Activated CD4-positive, alpha-beta T cell treated with anti-CD3 and anti-CD28 coated beads, Interleukin-2, amount 10 ng/mL, durations not matched to agents 7 days and 5 days (primary cell): ENCODE results near the gene SH2D5. TPM values are rescaled to one million over a fixed set of nuclear protein-coding genes. Genes with fewer than 3 reads are reported as not detected.

Source experiments
- CTCF ChIA-PET: fragments of 350-600 bp; sonication (Branson Sonifier 250); formaldehyde crosslinking; loops from one replicate; lab custom pipeline; 2021; ENCODE audit warnings: antibody characterized with exemption; lab: Charles Lee
- POLR2A ChIA-PET: fragments of 350-600 bp; sonication (Branson Sonifier 250); formaldehyde crosslinking; loops from one replicate; lab custom pipeline; 2021; ENCODE audit warnings: antibody characterized with exemption; lab: Charles Lee
- DNase-seq: peaks from one replicate; pipeline ENCODE4 v3.0.0-alpha.2; 2020
- H3K27ac Mint-ChIP-seq: one replicate; pipeline ENCODE4 v1.8.0; 2021; ENCODE audit warnings: mild to moderate bottlenecking, moderate library complexity, mixed read lengths
- H3K27me3 Mint-ChIP-seq: one replicate; pipeline ENCODE4 v1.8.0; 2021; ENCODE audit warnings: mixed read lengths
- H3K36me3 Mint-ChIP-seq: one replicate; pipeline ENCODE4 v1.8.0; 2021; ENCODE audit warnings: low read depth, mixed read lengths
- H3K4me1 Mint-ChIP-seq: one replicate; pipeline ENCODE4 v1.8.0; 2021; ENCODE audit warnings: mixed read lengths
- H3K4me3 Mint-ChIP-seq: one replicate; pipeline ENCODE4 v1.8.0; 2021; ENCODE audit warnings: mild to moderate bottlenecking, moderate library complexity, mixed read lengths
- H3K9me3 Mint-ChIP-seq: one replicate; pipeline ENCODE4 v1.8.0; 2021; ENCODE audit warnings: mixed read lengths
- total RNA-seq, 2 experiments: library from RNA; stranded (reverse); gene quantifications; one replicate each; pipeline ENCODE4 v1.2.3, GENCODE V29; 2021

The SH2D5 gene
- total RNA-seq, 2 experiments from 2014 or later, result not detected

GRCh38 chr1:20735581-20736111 is 3.1 kb upstream of the SH2D5 start:
- peaks cover 17% of the 10 kb centered on the region for H3K36me3 Mint-ChIP-seq
- H3K9me3 Mint-ChIP-seq, result no peaks in the 10 kb centered on the region
- peaks cover 17% of the 10 kb centered on the region for H3K4me1 Mint-ChIP-seq
- no peak overlapping the region for H3K4me3 Mint-ChIP-seq
- CTCF ChIA-PET, result interaction anchor here (0.7 kb wide), 1 partner anchor 1290 kb away, joined by 3 read pairs; no protein-coding TSS in a partner anchor
- POLR2A ChIA-PET, result no interaction called here
- H3K27me3 Mint-ChIP-seq, result peaks cover 22% of the 10 kb centered on the region
- H3K27ac Mint-ChIP-seq, result peak overlapping the region; percentile 17
- DNase-seq, result no peak

DNA sequence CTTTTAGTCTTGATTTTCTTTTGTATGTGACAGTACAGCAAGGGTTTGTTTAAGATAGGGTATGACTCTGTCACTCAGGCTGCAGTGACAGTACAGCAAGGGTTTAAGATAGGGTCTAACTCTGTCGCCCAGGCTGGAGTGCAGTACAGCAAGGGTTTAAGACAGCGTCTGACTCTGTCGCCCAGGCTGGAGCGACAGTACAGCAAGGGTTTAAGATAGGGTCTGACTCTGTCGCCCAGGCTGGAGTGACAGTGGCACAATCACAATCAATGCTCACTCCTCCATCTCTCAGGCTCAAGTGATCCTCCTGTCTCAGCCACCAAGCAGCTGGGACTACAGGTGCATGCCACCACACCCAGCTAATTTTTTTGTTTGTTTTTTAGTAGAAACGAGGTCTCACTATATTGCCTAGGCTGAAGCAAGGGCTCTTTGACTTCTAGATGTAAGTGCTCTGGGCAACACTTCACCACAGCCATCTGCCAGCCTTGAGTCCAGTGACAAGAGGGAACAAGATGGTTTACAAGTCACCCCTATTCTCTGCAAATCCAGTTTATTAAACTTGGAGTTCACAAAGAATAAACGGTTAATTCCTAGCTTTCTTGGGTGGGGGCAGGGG is 965 bp upstream of the SH2D5 start:
- POLR2A ChIA-PET, result no interaction called here
- Mint-ChIP-seq H3K27ac (peak overlapping the region; percentile 36), H3K4me1 (peaks cover 20% of the 10 kb centered on the region), H3K9me3 (no peaks in the 10 kb centered on the region), H3K36me3 (peaks cover 15% of the 10 kb centered on the region), H3K27me3 (peaks cover 41% of the 10 kb centered on the region), H3K4me3 (peak overlapping the region; percentile 76)
- CTCF ChIA-PET, result no interaction called here
- no peak for DNase-seq

- Mint-ChIP-seq H3K4me1 (peaks cover 20% of the 10 kb centered on the region), H3K27ac (no peak overlapping the region), H3K4me3 (peak overlapping the region; percentile 76), H3K9me3 (no peaks in the 10 kb centered on the region), H3K36me3 (peaks cover 6% of the 10 kb centered on the region), H3K27me3 (peaks cover 46% of the 10 kb centered on the region)
- DNase-seq, result peak; percentile 44
- CTCF ChIA-PET, result interaction anchor here (1.4 kb wide), 1 partner anchor 11 kb away, joined by 3 read pairs; no protein-coding TSS in a partner anchor
- POLR2A ChIA-PET, result no interaction called here
Observed at GRCh38 chr1:20732071-20732587, 374 bp downstream of the SH2D5 start.

- Mint-ChIP-seq H3K9me3 (no peaks in the 10 kb centered on the region), H3K4me1 (peaks cover 20% of the 10 kb centered on the region), H3K36me3 (peaks cover 2% of the 10 kb centered on the region), H3K4me3 (peak overlapping the region; percentile 62), H3K27ac (no peak overlapping the region), H3K27me3 (peaks cover 46% of the 10 kb centered on the region)
- DNase-seq, result peak; percentile 8
- CTCF ChIA-PET, result interaction anchor here (1.4 kb wide), 1 partner anchor 10 kb away, joined by 3 read pairs; no protein-coding TSS in a partner anchor
- POLR2A ChIA-PET, result no interaction called here
Observed at GRCh38 chr1:20731057-20731991, 1.2 kb downstream of the SH2D5 start.

GRCh38 chr1:20730690-20731056 is 1.8 kb downstream of the SH2D5 start:
- H3K27ac Mint-ChIP-seq, result no peak overlapping the region
- peaks cover 46% of the 10 kb centered on the region for H3K27me3 Mint-ChIP-seq
- ChIA-PET CTCF (no interaction called here), POLR2A (no interaction called here)
- peak overlapping the region; percentile 62 for H3K4me3 Mint-ChIP-seq
- no peaks in the 10 kb centered on the region for H3K36me3 Mint-ChIP-seq
- peaks cover 20% of the 10 kb centered on the region for H3K4me1 Mint-ChIP-seq
- no peaks in the 10 kb centered on the region for H3K9me3 Mint-ChIP-seq
- no peak for DNase-seq

DNA sequence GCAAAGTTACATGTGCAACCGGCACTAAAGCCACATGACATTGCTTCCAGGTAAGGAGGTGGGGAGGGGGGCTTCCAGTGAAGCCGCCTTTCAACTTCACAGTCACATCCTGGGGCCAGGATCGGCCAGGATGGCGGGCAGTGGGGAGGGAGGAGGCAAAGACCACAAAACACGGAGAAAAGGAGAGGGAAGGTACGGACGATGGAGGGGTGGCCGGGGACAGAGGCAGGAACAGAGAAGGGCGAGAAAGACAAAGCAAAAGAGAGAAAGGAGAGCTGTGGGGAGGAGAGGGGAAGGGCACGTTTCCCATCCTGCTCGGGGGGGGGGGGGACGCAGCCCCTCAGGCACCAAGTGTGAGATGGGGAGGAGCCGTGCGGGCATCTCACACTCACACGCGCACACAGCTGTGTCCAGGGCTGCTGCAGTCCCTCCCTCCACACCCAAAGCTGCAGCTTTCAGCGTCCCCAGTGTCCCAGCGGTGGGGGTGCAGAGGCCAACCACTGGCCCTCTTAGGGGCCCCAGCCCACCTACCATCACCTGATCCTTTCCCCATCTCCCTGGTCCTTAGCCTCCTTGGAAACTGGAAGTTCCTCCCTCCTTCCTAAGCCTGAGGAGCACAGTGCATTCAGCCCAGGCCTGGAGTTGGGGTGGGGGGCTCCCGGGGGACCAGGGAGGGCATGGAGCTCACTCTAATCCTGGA is 2.4 kb downstream of the SH2D5 start:
- ChIA-PET CTCF (interaction anchor here (0.6 kb wide), 1 partner anchor 707 kb away, joined by 3 read pairs; no protein-coding TSS in a partner anchor), POLR2A (no interaction called here)
- peak; percentile 5 for DNase-seq
- no peaks in the 10 kb centered on the region for H3K9me3 Mint-ChIP-seq
- no peaks in the 10 kb centered on the region for H3K36me3 Mint-ChIP-seq
- peaks cover 20% of the 10 kb centered on the region for H3K4me1 Mint-ChIP-seq
- peak overlapping the region; percentile 37 for H3K4me3 Mint-ChIP-seq
- H3K27ac Mint-ChIP-seq, result no peak overlapping the region
- H3K27me3 Mint-ChIP-seq, result peaks cover 46% of the 10 kb centered on the region

DNA sequence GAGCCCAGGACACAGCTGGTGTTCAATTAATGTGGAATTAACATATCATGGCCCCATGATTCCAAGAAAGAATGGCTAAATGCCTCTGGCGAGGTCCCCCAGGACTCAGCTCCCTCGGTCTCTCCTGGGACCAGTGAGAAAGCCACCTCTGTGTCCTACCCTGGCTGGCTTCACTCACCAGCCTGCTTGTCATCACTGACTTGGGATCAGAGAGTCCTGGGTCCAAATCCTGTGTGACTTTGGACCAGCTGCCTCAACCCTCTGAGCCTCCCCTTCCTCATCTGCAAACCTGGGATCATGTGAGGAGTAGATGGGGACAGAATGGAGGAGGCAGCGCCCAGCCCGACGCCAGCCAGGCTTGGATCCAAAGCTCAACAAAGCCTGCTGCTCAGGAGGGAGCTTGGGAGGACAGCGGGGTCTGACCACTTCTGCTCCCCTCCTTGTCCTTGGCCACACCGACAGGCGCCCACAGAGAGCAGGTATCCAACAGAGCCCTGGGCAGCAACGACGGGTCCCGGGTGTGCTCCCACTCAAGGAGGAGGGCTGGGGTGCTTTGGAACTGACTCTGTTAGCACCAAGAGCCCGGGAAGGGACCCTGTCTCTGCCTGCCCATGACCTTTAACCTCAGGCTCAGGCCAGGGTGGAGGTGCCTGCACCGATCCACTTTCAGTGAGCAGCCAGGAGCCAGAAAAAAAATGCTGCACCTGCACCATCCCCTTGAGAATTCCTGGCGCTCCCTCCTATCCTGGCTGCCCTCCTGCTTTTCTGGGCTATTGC is 3.2 kb downstream of the SH2D5 start:
- H3K9me3 Mint-ChIP-seq, result no peaks in the 10 kb centered on the region
- DNase-seq, result peak; percentile 5
- H3K36me3 Mint-ChIP-seq, result no peaks in the 10 kb centered on the region
- no peak overlapping the region for H3K4me3 Mint-ChIP-seq
- ChIA-PET CTCF (interaction anchor here (0.6 to 2.5 kb wide), 2 partner anchors 12 to 708 kb away, joined by 3 to 10 read pairs; partner anchors contain the start of gene KIF17), POLR2A (no interaction called here)
- H3K27me3 Mint-ChIP-seq, result peaks cover 46% of the 10 kb centered on the region
- H3K4me1 Mint-ChIP-seq, result peaks cover 20% of the 10 kb centered on the region
- no peak overlapping the region for H3K27ac Mint-ChIP-seq

DNA sequence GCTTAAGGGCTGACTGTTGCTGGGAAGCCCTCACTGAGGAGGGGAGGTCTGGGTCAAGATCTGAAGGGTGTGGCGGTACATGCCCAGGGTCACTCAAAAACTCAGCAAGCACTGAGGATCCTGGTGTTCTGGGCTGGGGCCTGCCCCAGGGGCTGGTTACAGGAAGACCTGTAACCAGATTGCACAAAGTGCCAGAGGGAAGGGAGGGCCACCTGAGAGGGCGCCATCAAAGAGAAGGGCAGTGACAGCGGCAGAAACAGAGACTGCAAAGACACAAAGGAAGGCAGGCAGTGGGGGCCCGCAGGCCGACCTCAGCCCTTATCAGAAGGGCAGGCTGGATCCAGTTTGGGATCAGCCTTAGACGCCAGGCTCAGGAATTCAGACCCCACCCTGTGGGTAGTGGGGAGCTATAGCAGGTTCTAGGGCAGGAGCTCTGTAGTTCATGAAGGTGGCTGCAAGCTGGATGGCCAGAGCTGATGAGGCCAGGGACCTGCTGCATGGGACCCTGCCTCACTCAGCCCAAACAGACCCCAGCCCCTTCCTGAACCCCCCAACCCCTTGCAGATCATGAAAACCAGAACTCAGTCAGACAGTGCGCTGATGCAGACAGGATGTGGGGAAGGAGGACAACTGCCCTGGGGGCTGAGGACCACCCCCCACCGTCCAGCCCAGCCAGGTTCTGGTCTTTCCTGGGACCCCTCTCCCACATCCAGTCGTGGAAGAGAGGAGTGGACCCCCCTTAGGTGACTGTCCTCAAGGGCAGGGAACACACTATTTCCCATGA is 3.9 kb downstream of the SH2D5 start:
- POLR2A ChIA-PET, result no interaction called here
- peak; percentile 4 for DNase-seq
- Mint-ChIP-seq H3K4me3 (no peak overlapping the region), H3K9me3 (no peaks in the 10 kb centered on the region), H3K27me3 (peaks cover 42% of the 10 kb centered on the region), H3K27ac (no peak overlapping the region), H3K4me1 (peaks cover 20% of the 10 kb centered on the region), H3K36me3 (no peaks in the 10 kb centered on the region)
- CTCF ChIA-PET, result interaction anchor here (2.5 kb wide), 1 partner anchor 11 kb away, joined by 10 read pairs; the partner anchor contains the start of gene KIF17

DNA sequence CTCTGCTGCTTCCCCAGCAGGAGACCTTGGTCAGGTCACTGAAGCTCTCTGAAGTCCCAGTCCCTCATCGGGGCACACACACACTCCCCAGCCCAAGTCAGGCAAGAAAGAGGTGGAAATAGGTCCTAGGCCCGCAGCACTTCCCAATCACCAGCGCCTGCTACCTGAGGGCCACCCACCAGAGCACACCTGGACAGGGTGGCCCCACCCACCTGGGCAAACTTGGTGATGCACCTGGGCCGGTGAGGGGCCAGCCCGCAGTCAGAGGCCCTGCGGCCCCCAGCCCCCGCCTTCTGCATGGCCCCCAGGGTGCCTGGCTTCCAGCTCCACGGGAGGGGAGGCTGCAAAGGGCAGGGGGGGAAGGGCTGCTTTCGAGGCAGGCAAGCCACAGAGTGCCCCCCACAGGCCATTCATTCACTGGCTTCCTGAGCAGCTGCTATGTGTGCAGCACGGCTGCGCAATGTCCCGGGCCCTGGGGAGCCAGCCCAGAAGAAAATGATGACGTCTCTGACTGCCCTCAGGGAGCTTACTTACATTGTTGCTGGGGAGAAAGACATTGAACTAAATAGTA is 4.7 kb downstream of the SH2D5 start:
- CTCF ChIA-PET, result interaction anchor here (2.5 kb wide), 1 partner anchor 10 kb away, joined by 10 read pairs; the partner anchor contains the start of gene KIF17
- H3K27ac Mint-ChIP-seq, result no peak overlapping the region
- DNase-seq, result no peak
- H3K36me3 Mint-ChIP-seq, result no peaks in the 10 kb centered on the region
- no peak overlapping the region for H3K4me3 Mint-ChIP-seq
- H3K27me3 Mint-ChIP-seq, result peaks cover 38% of the 10 kb centered on the region
- H3K4me1 Mint-ChIP-seq, result peaks cover 13% of the 10 kb centered on the region
- POLR2A ChIA-PET, result no interaction called here
- no peaks in the 10 kb centered on the region for H3K9me3 Mint-ChIP-seq

GRCh38 chr1:20726932-20727745 is 5.4 kb downstream of the SH2D5 start:
- Mint-ChIP-seq H3K4me1 (peaks cover 7% of the 10 kb centered on the region), H3K9me3 (no peaks in the 10 kb centered on the region), H3K27me3 (peaks cover 31% of the 10 kb centered on the region), H3K36me3 (no peaks in the 10 kb centered on the region), H3K27ac (no peak overlapping the region), H3K4me3 (no peak overlapping the region)
- DNase-seq, result no peak
- ChIA-PET CTCF (interaction anchor here (2.5 kb wide), 1 partner anchor 10 kb away, joined by 10 read pairs; the partner anchor contains the start of gene KIF17), POLR2A (no interaction called here)
